Activated naive CD4-positive, alpha-beta T cell treated with anti-CD3 and anti-CD28 coated beads for 36 hours (primary cell): ENCODE results near the gene PSMB3. TPM values are rescaled to one million over a fixed set of nuclear protein-coding genes. Genes with fewer than 3 reads are reported as not detected.
A peak's percentile ranks its signal among the peaks of the same experiment; 100 is the strongest.

Experiments
- CTCF ChIA-PET: fragments of 350-600 bp; sonication (Branson Sonifier 250); formaldehyde crosslinking; loops from one replicate; lab custom pipeline; 2021; ENCODE audit warnings: antibody characterized with exemption; lab: Charles Lee
- DNase-seq: peaks from one replicate; pipeline ENCODE4 v3.0.0-alpha.2; 2020
- H3K27ac Mint-ChIP-seq: one replicate; pipeline ENCODE4 v1.8.0; 2021; ENCODE audit warnings: mild to moderate bottlenecking, mixed read lengths
- H3K27me3 Mint-ChIP-seq: one replicate; pipeline ENCODE4 v1.8.0; 2021; ENCODE audit warnings: low read depth, mixed read lengths
- H3K36me3 Mint-ChIP-seq: one replicate; pipeline ENCODE4 v1.8.0; 2021; ENCODE audit warnings: low read depth, mixed read lengths
- H3K4me1 Mint-ChIP-seq: one replicate; pipeline ENCODE4 v1.8.0; 2021; ENCODE audit warnings: low read depth, mixed read lengths
- H3K4me3 Mint-ChIP-seq: one replicate; pipeline ENCODE4 v1.8.0; 2021; ENCODE audit warnings: mild to moderate bottlenecking, moderate library complexity, mixed read lengths
- H3K9me3 Mint-ChIP-seq: one replicate; pipeline ENCODE4 v1.8.0; 2021; ENCODE audit warnings: mixed read lengths
- intact Hi-C: fragments of 100-400 bp; cut with micrococcal nuclease; formaldehyde crosslinking; loops from one replicate; pipeline ENCODE4 v1.15.1; 2023
- total RNA-seq, 2 experiments: library from RNA; stranded (reverse); gene quantifications; one replicate each; pipeline ENCODE4 v1.2.3, GENCODE V29; 2021

Gene PSMB3
- total RNA-seq, 2 experiments from 2014 or later, result 368 to 369 TPM

- Mint-ChIP-seq H3K4me3 (no peak overlapping the region), H3K36me3 (peaks cover 42% of the 10 kb centered on the region), H3K9me3 (no peaks in the 10 kb centered on the region), H3K27me3 (no peaks in the 10 kb centered on the region), H3K27ac (peak overlapping the region; percentile 50), H3K4me1 (peaks cover 59% of the 10 kb centered on the region)
- intact Hi-C loops, result no loop called here
- DNase-seq, result no peak
- CTCF ChIA-PET, result interaction anchor here (1.2 to 3.0 kb wide), 5 partner anchors 18 to 36 kb away, joined by 3 to 12 read pairs (median 9); partner anchors contain the start of gene EPOP
Observed at GRCh38 chr17:38709864-38710603, 42.5 kb upstream of the PSMB3 start.

GRCh38 chr17:38710604-38710962 is 42.0 kb upstream of the PSMB3 start:
- H3K4me3 Mint-ChIP-seq, result no peak overlapping the region
- no peaks in the 10 kb centered on the region for H3K9me3 Mint-ChIP-seq
- H3K27me3 Mint-ChIP-seq, result no peaks in the 10 kb centered on the region
- H3K36me3 Mint-ChIP-seq, result peaks cover 47% of the 10 kb centered on the region
- intact Hi-C loops, result no loop called here
- H3K27ac Mint-ChIP-seq, result peak overlapping the region; percentile 50
- no peak for DNase-seq
- H3K4me1 Mint-ChIP-seq, result peaks cover 64% of the 10 kb centered on the region
- CTCF ChIA-PET, result interaction anchor here (0.5 to 3.0 kb wide), 5 partner anchors 17 to 395 kb away, joined by 3 to 12 read pairs (median 4); partner anchors contain the start of gene EPOP

DNA sequence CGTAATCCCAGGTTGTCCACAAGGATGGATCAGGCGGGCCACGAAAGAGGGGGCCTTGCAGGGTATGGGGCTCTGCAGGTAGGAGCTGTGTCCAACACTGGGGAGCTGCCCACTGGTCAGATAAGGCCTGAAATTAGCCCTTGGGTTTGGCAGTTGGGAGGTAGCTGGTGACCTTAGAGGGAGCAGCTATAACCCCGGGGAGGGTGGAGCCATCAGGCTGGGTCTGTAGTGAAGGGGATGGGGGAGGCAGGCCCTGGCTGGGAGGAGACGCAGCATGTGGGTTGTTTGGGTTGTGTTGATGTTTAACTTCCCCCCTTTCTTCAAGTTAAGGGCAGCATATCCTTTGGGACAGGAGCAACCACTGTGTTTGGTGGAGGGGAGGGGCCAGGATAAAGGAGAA is 41.6 kb upstream of the PSMB3 start:
- peak overlapping the region; percentile 19 for H3K27ac Mint-ChIP-seq
- peaks cover 49% of the 10 kb centered on the region for H3K36me3 Mint-ChIP-seq
- no peak overlapping the region for H3K4me3 Mint-ChIP-seq
- H3K27me3 Mint-ChIP-seq, result no peaks in the 10 kb centered on the region
- CTCF ChIA-PET, result interaction anchor here (0.5 to 3.0 kb wide), 5 partner anchors 17 to 396 kb away, joined by 3 to 12 read pairs (median 4); partner anchors contain the start of gene EPOP
- intact Hi-C loops, result no loop called here
- no peak for DNase-seq
- no peaks in the 10 kb centered on the region for H3K9me3 Mint-ChIP-seq
- peaks cover 68% of the 10 kb centered on the region for H3K4me1 Mint-ChIP-seq

GRCh38 chr17:38711792-38712571 is 40.6 kb upstream of the PSMB3 start:
- Mint-ChIP-seq H3K27ac (no peak overlapping the region), H3K36me3 (peaks cover 44% of the 10 kb centered on the region), H3K27me3 (no peaks in the 10 kb centered on the region), H3K4me1 (peaks cover 67% of the 10 kb centered on the region), H3K9me3 (no peaks in the 10 kb centered on the region), H3K4me3 (no peak overlapping the region)
- DNase-seq, result no peak
- CTCF ChIA-PET, result no interaction called here
- intact Hi-C loops, result no loop called here

GRCh38 chr17:38712593-38712992 is 39.9 kb upstream of the PSMB3 start:
- CTCF ChIA-PET, result no interaction called here
- no peaks in the 10 kb centered on the region for H3K9me3 Mint-ChIP-seq
- no peaks in the 10 kb centered on the region for H3K27me3 Mint-ChIP-seq
- intact Hi-C loops, result no loop called here
- H3K27ac Mint-ChIP-seq, result no peak overlapping the region
- no peak overlapping the region for H3K4me3 Mint-ChIP-seq
- peaks cover 61% of the 10 kb centered on the region for H3K4me1 Mint-ChIP-seq
- no peak for DNase-seq
- H3K36me3 Mint-ChIP-seq, result peaks cover 44% of the 10 kb centered on the region

DNA sequence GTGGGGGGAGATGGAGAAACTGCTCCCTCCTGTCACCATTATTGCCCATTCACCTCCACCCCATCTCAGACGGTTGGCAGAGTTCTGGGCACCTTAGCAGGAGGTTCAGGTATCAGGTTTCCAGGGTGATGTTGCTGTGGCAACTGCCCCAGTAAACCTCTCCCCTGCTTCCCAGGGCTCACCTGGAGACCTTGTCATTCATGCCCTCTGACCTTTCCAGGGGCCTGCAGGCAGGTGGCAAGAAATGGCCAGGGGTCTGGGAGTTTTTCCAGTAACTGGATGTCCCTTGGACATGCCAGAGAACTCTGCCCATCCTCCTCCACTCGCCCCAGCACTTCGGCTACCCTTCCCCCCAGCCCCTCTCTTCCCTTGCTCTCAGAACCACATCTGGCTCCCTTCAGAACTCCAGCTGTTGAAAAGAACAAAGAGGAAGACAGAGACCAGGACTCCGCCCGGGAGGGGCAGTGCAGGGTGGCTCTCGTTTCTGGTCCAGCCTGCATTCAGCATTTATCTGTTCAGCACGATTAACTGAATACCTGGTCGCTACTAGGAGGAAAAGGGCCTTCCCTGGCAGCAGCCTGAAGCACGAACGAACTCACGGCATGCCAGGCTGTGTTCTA is 39.0 kb upstream of the PSMB3 start:
- peaks cover 46% of the 10 kb centered on the region for H3K36me3 Mint-ChIP-seq
- no peaks in the 10 kb centered on the region for H3K9me3 Mint-ChIP-seq
- CTCF ChIA-PET, result interaction anchor here (1.7 kb wide), 1 partner anchor 21 kb away, joined by 4 read pairs; no protein-coding TSS in a partner anchor
- DNase-seq, result no peak
- intact Hi-C loops, result no loop called here
- no peaks in the 10 kb centered on the region for H3K27me3 Mint-ChIP-seq
- no peak overlapping the region for H3K4me3 Mint-ChIP-seq
- H3K27ac Mint-ChIP-seq, result no peak overlapping the region
- peaks cover 57% of the 10 kb centered on the region for H3K4me1 Mint-ChIP-seq

- CTCF ChIA-PET, result interaction anchor here (0.9 to 2.3 kb wide), 7 partner anchors 13 to 39 kb away, joined by 3 to 6 read pairs (median 3); partner anchors contain the start of gene CISD3
- intact Hi-C loops, result loop anchor here (1.0 kb wide), 1 partner anchor 9 kb away; no protein-coding TSS in a partner anchor
- H3K4me3 Mint-ChIP-seq, result peak overlapping the region; percentile 38
- peaks cover 48% of the 10 kb centered on the region for H3K4me1 Mint-ChIP-seq
- H3K27ac Mint-ChIP-seq, result peak overlapping the region; percentile 93
- H3K36me3 Mint-ChIP-seq, result peaks cover 39% of the 10 kb centered on the region
- peak; percentile 29 for DNase-seq
- H3K9me3 Mint-ChIP-seq, result no peaks in the 10 kb centered on the region
- H3K27me3 Mint-ChIP-seq, result no peaks in the 10 kb centered on the region
Observed at GRCh38 chr17:38715216-38715943, 37.2 kb upstream of the PSMB3 start.

GRCh38 chr17:38716368-38717005 is 36.1 kb upstream of the PSMB3 start:
- H3K36me3 Mint-ChIP-seq, result peaks cover 42% of the 10 kb centered on the region
- peak overlapping the region; percentile 93 for H3K27ac Mint-ChIP-seq
- no peak for DNase-seq
- intact Hi-C loops, result no loop called here
- no peak overlapping the region for H3K4me3 Mint-ChIP-seq
- H3K4me1 Mint-ChIP-seq, result peaks cover 42% of the 10 kb centered on the region
- CTCF ChIA-PET, result interaction anchor here (0.9 to 2.3 kb wide), 4 partner anchors 12 to 40 kb away, joined by 3 to 6 read pairs (median 3); no protein-coding TSS in a partner anchor
- no peaks in the 10 kb centered on the region for H3K9me3 Mint-ChIP-seq
- H3K27me3 Mint-ChIP-seq, result no peaks in the 10 kb centered on the region

DNA sequence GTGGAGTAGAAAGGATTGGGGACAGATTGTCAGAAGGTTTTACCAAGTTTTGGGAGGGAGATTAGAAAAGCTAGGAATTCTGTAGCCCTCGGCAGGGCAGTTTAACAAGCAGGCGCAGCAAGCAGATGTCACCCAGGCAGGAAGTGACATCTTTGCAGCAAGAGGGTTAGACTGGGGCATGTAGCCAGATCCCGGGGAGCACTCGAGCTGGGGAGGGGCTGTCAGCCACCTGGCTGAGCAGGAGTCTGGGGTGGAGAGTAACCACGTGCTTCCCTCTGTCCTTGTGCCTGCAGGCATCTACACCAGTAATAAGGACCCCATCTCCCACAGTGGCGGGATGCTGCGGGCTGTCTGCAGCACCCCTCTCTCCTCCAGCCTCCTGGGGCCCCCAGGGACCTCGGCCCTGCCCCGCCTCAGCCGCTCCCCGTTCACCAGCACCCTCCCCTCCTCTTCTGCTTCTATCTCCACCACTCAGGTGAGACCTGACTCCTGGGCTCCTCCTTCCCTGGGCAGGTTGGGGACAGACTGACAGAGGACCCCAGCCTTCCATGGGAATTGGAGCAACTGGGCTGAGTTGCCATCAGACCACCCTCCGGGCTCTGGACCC is 35.3 kb upstream of the PSMB3 start:
- CTCF ChIA-PET, result interaction anchor here (0.9 to 2.3 kb wide), 2 partner anchors 11 to 18 kb away, joined by 3 to 6 read pairs; no protein-coding TSS in a partner anchor
- no peak for DNase-seq
- Mint-ChIP-seq H3K4me1 (peaks cover 40% of the 10 kb centered on the region), H3K36me3 (peaks cover 42% of the 10 kb centered on the region), H3K9me3 (no peaks in the 10 kb centered on the region), H3K4me3 (no peak overlapping the region), H3K27me3 (no peaks in the 10 kb centered on the region), H3K27ac (peak overlapping the region; percentile 17)
- intact Hi-C loops, result no loop called here

DNA sequence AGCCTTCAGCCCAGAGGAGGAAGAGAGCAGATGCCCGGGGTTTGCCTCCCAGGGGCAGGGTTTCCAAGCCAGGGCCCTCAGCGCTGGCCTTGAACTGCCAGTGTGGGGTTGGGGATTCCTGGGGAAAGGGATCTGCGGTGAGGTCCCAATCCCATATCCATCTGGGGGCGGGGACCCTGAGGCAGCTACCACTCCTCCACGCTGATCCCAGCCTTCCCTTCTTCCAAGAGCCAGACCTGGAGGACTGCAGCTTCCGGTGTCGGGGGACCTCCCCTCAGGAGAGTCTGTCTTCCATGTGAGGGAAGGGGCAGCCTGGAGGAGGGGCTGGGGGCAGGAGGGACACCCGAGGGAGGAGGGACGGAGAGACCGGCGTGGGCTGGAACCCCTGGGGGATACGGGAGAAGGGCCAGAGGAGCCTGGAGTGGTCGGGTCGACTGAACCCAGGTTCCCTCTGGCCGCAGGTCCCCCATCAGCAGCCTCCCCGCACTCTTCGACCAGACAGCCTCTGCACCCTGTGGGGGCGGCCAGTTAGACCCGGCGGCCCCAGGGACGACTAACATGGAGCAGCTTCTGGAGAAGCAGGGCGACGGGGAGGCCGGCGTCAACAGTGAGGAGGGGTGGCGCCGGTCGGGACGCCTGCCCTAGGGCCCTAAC is 33.1 kb upstream of the PSMB3 start:
- Mint-ChIP-seq H3K27me3 (no peaks in the 10 kb centered on the region), H3K4me1 (peaks cover 36% of the 10 kb centered on the region), H3K27ac (no peak overlapping the region), H3K36me3 (peaks cover 37% of the 10 kb centered on the region), H3K4me3 (no peak overlapping the region), H3K9me3 (no peaks in the 10 kb centered on the region)
- CTCF ChIA-PET, result interaction anchor here (0.6 to 1.9 kb wide), 5 partner anchors 13 to 161 kb away, joined by 3 to 9 read pairs (median 3); no protein-coding TSS in a partner anchor
- no peak for DNase-seq
- intact Hi-C loops, result no loop called here
